Erythroblast (primary cell): ENCODE measurements around the gene LHFPL3.

ENCODE experiments used
- GATA1 ChIP-seq: IDR thresholded peaks from 2 replicates; pipeline ENCODE4 v1.6.1; 2011; ENCODE audit warnings: low read depth, mild to moderate bottlenecking, control low read depth, low read length, moderate library complexity
- POLR2A ChIP-seq: IDR thresholded peaks from 2 replicates; pipeline ENCODE4 v1.6.1; 2011; ENCODE audit warnings: mild to moderate bottlenecking, low read length

GRCh38 chr7:104534149-104534548 lies 205.7 kb downstream of the LHFPL3 start:
- TF ChIP-seq POLR2A (no peak), GATA1 (no peak)
